Activated CD8-positive, alpha-beta memory T cell treated with anti-CD3 and anti-CD28 coated beads, Interleukin-2, amount 50 U/mL, for 24 hours (primary cell): Measurements from ENCODE around the gene IKZF4.

ENCODE experiments used
- DNase-seq: peaks from one replicate; pipeline ENCODE4 v3.0.0-alpha.2; 2020; ENCODE audit errors: extremely low read depth

Gene IKZF4

DNA sequence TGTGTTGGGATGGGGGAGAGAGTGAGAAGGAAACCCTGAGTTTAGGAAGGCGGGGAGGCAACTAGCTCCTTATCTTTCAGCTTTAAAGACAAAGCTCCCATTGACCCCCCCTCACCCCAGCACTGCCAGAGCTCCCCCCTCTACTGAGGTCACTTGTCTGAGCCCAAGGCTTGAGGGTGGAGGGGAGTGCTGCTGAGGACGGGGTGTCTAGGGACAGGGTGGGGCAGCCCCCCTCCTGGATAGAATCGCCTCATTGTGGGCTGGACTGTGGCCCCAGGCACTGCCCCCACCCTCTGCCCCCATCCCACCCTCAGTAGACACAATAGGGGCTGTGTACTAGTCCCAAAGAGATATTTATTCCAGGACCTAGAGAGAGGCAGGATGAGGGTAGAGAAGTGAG is 62.1 kb downstream of the IKZF4 start:
- DNase-seq, result no peak

- no peak for DNase-seq
These were observed 64.2 kb downstream of the IKZF4 start for GRCh38 chr12:56084958-56085543.

DNA sequence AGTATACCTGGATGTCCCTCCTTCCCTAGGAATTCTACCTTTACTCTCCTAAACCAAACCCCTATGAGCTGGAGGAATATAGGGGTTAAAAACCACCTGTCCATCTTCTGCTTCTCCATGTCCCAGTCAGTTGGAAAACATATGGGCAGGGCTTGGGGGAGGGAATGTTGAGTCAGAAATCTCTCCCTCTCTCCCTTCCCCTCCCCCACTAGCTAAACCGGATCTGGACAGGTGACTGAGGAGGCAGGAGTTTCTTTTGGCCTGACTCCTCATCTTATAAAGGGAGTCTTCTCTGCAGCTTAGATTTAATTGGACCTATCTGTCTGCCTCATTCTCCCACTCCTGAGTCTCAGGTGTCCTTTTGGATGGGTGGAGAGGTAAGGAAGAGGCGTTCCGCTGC is 65.3 kb downstream of the IKZF4 start:
- no peak for DNase-seq

DNA sequence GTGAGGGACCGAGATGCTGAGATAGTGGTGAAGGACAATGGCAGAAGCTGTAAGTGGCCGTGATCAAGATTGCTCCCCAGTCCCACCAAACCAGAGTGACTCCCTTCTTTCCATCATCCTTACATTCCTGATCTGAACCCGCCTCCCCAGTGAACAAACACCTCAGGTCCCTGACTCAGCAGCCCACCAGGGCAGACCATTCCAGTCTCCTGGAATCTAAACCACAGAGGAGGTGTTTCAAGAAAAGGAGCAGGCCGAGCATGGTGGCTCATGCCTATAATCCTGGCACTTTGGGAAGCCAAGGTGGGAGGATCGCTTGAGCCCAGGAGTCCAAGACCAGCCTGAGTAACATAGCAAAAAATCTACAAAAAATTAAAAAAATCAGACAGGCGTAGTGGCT is 65.8 kb downstream of the IKZF4 start:
- no peak for DNase-seq

- DNase-seq, result no peak
These were observed 66.4 kb downstream of the IKZF4 start for GRCh38 chr12:56087220-56087619.
